HepG2 (cell line): ENCODE data around the gene CACNA1H.

Experiments
- CREB1 ChIP-seq, 2 experiments: fragments of 450-650 bp in 1 of 2; IDR thresholded peaks; 2 replicates each; pipeline ENCODE4 v1.6.1; 2016 to 2017; ENCODE audit warnings: control low read depth in 1 of 2, mild to moderate bottlenecking in 1 of 2, missing compliant biosample characterization in 1 of 2, missing genetic modification characterization in 1 of 2
- ELF3 ChIP-seq: IDR thresholded peaks from 2 replicates; pipeline ENCODE4 v1.6.1; 2016; ENCODE audit warnings: missing genetic modification reagents, missing compliant biosample characterization
- FOXJ3 ChIP-seq: sonication (generic); formaldehyde crosslinking; IDR thresholded peaks from 2 replicates; pipeline ENCODE4 v1.4.0; 2020; ENCODE audit warnings: missing genetic modification reagents, mild to moderate bottlenecking, borderline replicate concordance
- MTA3 ChIP-seq: sonication (generic); formaldehyde crosslinking; IDR thresholded peaks from 2 replicates; pipeline ENCODE4 v1.4.0; 2020; ENCODE audit warnings: missing genetic modification reagents
- NFIC ChIP-seq: IDR thresholded peaks from 2 replicates; pipeline ENCODE4 v1.6.1; 2012; ENCODE audit warnings: mild to moderate bottlenecking, low read length, inconsistent platforms
- SP1 ChIP-seq, 2 experiments: fragments of 450-650 bp in 1 of 2; sonication (generic) in 1 of 2; formaldehyde crosslinking in 1 of 2; IDR thresholded peaks; 2 replicates each; pipeline versions ENCODE4 v1.4.0 to v1.6.1; 2016 to 2020; ENCODE audit warnings: missing genetic modification reagents in 1 of 2
- SRSF1 ChIP-seq: fragments of 200-400 bp; formaldehyde crosslinking; optimal IDR thresholded peaks from 2 replicates; pipeline ENCODE3; 2017; ENCODE audit warnings: mild to moderate bottlenecking, low read depth, low read length, moderate library complexity
- ZBTB44 ChIP-seq: sonication (generic); formaldehyde crosslinking; IDR thresholded peaks from 2 replicates; pipeline ENCODE4 v1.4.0; 2020; ENCODE audit warnings: missing genetic modification reagents
- ZIK1 ChIP-seq: sonication (generic); formaldehyde crosslinking; IDR thresholded peaks from 2 replicates; pipeline ENCODE4 v1.5.0; 2020; ENCODE audit warnings: mild to moderate bottlenecking, low read depth, missing genetic modification reagents, borderline replicate concordance
- ZNF160 ChIP-seq: sonication (generic); formaldehyde crosslinking; IDR thresholded peaks from 2 replicates; pipeline ENCODE4 v1.8.0; 2022; ENCODE audit warnings: mild to moderate bottlenecking, inconsistent platforms, missing genetic modification reagents

- TF ChIP-seq SP1 (IDR thresholded peaks at IDR 0.05): no peak
- no peak for TF ChIP-seq SP1 (CRISPR knock-in tag; IDR thresholded peaks at IDR 0.05)
- TF ChIP-seq MTA3: no peak
- no peak for TF ChIP-seq ZIK1 (CRISPR knock-in tag)
- TF ChIP-seq NFIC: no peak
- TF ChIP-seq ELF3 (CRISPR knock-in tag): no peak
- TF ChIP-seq ZBTB44 (CRISPR knock-in tag): no peak
- no peak for TF ChIP-seq SRSF1
- TF ChIP-seq FOXJ3: no peak
- TF ChIP-seq ZNF160 (CRISPR knock-in tag): no peak
- TF ChIP-seq CREB1 (IDR thresholded peaks at IDR 0.05): no peak
- TF ChIP-seq CREB1 (CRISPR knock-in tag; IDR thresholded peaks at IDR 0.05): no peak
Measured at GRCh38 chr16:1220098-1220728, 67.3 kb downstream of the CACNA1H start.
